MG63 (cell line): ENCODE data around the gene PMM2. TPM values are rescaled to one million over a fixed set of nuclear protein-coding genes. Genes with fewer than 3 reads are reported as not detected.

Source experiments
- total RNA-seq: library from RNA; depleted of rRNA; stranded (reverse); fragments of >200 nt; shearing (Covaris generic); gene quantifications from 2 replicates; pipeline ENCODE4 v1.2.3, GENCODE V29; 2014; ENCODE audit warnings: low replicate concordance; rRNA removed

Gene PMM2
- total RNA-seq, 1 experiment from 2014 or later: 53.1 TPM

Other genes starting within 250 kb of the PMM2 start
- not detected in 2 replicates for gene TMEM114, start 207.3 kb upstream of the PMM2 start, total RNA-seq
- gene METTL22, start 176.1 kb upstream of the PMM2 start, total RNA-seq: 27.4 and 30.4 TPM in 2 replicates
- gene ABAT, start 123.2 kb upstream of the PMM2 start, total RNA-seq: 0.12 and 0.16 TPM in 2 replicates
- 9.3 and 16.7 TPM in 2 replicates for gene TMEM186, start 200 bp upstream of the PMM2 start, total RNA-seq
- 120 and 208 TPM in 2 replicates for gene CARHSP1, start 71.2 kb downstream of the PMM2 start, total RNA-seq
- gene LITAFD, start 84.5 kb downstream of the PMM2 start, total RNA-seq: not detected in 2 replicates
- gene USP7, start 166.1 kb downstream of the PMM2 start, total RNA-seq: 16.2 and 23.3 TPM in 2 replicates